ENCODE results near the gene CCL1. TPM values are rescaled to one million over a fixed set of nuclear protein-coding genes. Genes with fewer than 3 reads are reported as not detected.
"Not testable (repeated sequence)": the region's sequence is repeated elsewhere in the genome, so short reads cannot be mapped to it uniquely, and the experiment has no call there.

Gene CCL1
- total RNA-seq, 1 donor from 2014 or later, result not detected

DNA sequence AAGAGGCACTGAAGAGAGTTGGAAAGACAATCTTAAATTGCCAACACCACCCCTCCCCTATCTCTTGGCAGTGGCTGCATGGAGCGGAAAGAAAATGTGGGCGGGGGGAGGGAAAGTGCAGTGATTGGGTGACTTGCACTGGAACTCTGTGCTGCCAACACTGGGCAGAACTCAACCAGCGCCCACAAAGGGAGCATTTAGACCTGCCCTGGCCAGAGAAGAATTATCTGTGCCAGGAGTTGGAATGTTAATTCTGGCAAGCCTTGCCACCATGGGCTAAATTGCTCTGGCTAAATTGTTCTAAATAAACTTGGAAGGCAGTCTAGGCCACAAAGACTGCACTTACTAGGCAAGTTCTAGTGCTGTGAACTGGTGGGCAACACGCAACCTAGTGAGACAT lies 13.3 kb downstream of the CCL1 start:
- no peak for DNase-seq (ENCODE audit: extremely low spot score, unreplicated experiment)
- TF ChIP-seq, protein P1, sequence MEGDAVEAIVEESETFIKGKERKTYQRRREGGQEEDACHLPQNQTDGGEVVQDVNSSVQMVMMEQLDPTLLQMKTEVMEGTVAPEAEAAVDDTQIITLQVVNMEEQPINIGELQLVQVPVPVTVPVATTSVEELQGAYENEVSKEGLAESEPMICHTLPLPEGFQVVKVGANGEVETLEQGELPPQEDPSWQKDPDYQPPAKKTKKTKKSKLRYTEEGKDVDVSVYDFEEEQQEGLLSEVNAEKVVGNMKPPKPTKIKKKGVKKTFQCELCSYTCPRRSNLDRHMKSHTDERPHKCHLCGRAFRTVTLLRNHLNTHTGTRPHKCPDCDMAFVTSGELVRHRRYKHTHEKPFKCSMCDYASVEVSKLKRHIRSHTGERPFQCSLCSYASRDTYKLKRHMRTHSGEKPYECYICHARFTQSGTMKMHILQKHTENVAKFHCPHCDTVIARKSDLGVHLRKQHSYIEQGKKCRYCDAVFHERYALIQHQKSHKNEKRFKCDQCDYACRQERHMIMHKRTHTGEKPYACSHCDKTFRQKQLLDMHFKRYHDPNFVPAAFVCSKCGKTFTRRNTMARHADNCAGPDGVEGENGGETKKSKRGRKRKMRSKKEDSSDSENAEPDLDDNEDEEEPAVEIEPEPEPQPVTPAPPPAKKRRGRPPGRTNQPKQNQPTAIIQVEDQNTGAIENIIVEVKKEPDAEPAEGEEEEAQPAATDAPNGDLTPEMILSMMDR (conservative IDR thresholded peaks at IDR 0.05), result no peak
- H3K36me3 Mint-ChIP-seq, result no peaks in the 10 kb centered on the region
- no peak overlapping the region for H3K27ac Mint-ChIP-seq
- H3K9me3 Mint-ChIP-seq, result no peaks in the 10 kb centered on the region
- H3K4me1 Mint-ChIP-seq (ENCODE audit: unreplicated experiment), result no peaks in the 10 kb centered on the region
- H3K27me3 Mint-ChIP-seq, result peaks cover 35% of the 10 kb centered on the region
- H3K4me3 Mint-ChIP-seq, result no peak overlapping the region

DNA sequence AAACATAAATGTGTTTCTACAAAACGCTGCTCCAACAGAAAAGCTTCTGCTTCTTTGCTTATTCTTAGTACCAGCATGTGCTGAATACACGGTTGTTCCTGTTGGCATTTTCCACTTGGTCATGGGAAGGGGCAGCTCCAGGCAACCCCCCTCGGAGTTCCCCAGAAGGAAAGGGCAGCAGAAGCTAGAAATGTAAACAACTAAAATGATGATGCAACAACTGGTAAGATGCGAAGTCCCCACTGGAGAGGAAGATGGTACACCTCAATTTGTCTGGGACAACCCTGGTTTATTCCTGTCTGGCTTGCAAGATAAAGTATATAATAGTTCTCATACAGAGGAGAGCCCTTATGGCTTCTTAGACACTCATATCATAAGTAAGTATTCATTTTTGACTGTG lies 16.0 kb downstream of the CCL1 start:
- DNase-seq (ENCODE audit: extremely low spot score, unreplicated experiment), result no peak
- Mint-ChIP-seq H3K4me3 (no peak overlapping the region), H3K27ac (no peak overlapping the region), H3K9me3 (no peaks in the 10 kb centered on the region), H3K4me1 (ENCODE audit: unreplicated experiment) (no peaks in the 10 kb centered on the region), H3K36me3 (no peaks in the 10 kb centered on the region), H3K27me3 (peaks cover 22% of the 10 kb centered on the region)
- TF ChIP-seq, protein P1 (conservative IDR thresholded peaks at IDR 0.05), result no peak

- Mint-ChIP-seq H3K27me3 (peaks cover 10% of the 10 kb centered on the region), H3K27ac (no peak overlapping the region)
These were observed 21.1 kb downstream of the CCL1 start for GRCh38 chr17:34341916-34342315.

DNA sequence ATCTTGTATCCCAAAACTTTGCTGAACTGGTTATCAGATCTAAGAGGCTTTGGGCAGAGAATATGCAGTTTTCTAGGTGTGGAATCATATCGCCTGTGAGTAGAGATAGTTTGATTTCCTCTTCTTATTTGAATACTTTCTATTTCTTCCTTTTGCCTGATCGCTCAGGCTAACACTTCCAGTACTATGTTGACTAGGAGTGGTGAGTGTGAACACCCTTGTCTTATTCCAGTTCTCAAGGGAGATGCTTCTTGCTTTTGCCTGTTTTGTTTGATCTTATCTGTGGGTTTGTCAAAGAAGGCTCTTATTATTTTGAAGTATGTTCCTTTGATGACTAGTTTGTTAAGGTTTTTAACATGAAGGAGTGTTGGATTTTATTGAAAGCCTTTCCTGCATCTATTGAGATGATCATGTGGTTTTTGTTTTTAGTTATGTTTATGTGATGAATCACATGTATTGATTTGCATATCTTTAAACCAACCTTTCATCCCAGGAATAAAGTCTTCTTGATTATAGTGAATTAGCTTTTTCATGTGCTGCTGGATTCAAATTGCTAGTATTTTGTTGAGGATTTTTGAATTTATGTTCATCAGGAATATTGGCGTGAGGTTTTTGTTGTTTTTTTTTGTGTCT lies 23.8 kb downstream of the CCL1 start:
- TF ChIP-seq, protein P1 (conservative IDR thresholded peaks at IDR 0.05), result no peak
- Mint-ChIP-seq H3K9me3 (no peaks in the 10 kb centered on the region), H3K36me3 (no peaks in the 10 kb centered on the region), H3K27me3 (peaks cover 13% of the 10 kb centered on the region), H3K4me3 (no peak overlapping the region), H3K27ac (no peak overlapping the region), H3K4me1 (ENCODE audit: unreplicated experiment) (no peaks in the 10 kb centered on the region)
- no peak for DNase-seq (ENCODE audit: extremely low spot score, unreplicated experiment)

More at GRCh38 chr17:34341916-34342315, 21.1 kb downstream of the CCL1 start:
- Mint-ChIP-seq H3K36me3 (no peaks in the 10 kb centered on the region), H3K9me3 (no peaks in the 10 kb centered on the region), H3K4me3 (no peak overlapping the region), H3K4me1 (ENCODE audit: unreplicated experiment) (no peaks in the 10 kb centered on the region)
- no peak for DNase-seq (ENCODE audit: extremely low spot score, unreplicated experiment)
- TF ChIP-seq, protein P1 (conservative IDR thresholded peaks at IDR 0.05), result no peak

- TF ChIP-seq, protein P1 (conservative IDR thresholded peaks at IDR 0.05), result no peak
- Mint-ChIP-seq H3K27me3 (peaks cover 15% of the 10 kb centered on the region), H3K36me3 (no peaks in the 10 kb centered on the region), H3K4me1 (ENCODE audit: unreplicated experiment) (no peaks in the 10 kb centered on the region), H3K27ac (no peak overlapping the region), H3K9me3 (no peaks in the 10 kb centered on the region), H3K4me3 (no peak overlapping the region)
- DNase-seq (ENCODE audit: extremely low spot score, unreplicated experiment), result no peak
These were observed 25.3 kb downstream of the CCL1 start for GRCh38 chr17:34337701-34338100.

DNA sequence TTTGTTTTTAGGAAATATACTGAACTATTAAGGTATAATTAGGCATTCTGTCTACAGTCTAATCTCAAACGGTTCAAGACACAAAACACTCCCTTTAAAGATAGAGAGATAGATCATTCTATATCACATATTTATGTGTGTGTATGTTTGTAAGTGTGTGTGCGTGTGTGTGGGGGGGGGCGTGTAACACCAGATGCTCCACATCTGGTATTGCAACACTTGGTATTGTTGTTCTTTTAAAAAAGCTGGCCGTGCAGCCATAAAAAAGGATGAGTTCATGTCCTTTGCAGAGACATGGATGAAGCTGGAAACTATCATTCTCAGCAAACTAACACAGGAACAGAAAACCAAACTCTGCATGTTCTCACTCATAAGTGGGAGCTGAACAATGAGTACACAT lies 35.5 kb downstream of the CCL1 start:
- DNase-seq (ENCODE audit: extremely low spot score, unreplicated experiment); H3K27ac Mint-ChIP-seq; H3K9me3 Mint-ChIP-seq; H3K4me1 Mint-ChIP-seq (ENCODE audit: unreplicated experiment); H3K27me3 Mint-ChIP-seq; H3K4me3 Mint-ChIP-seq; H3K36me3 Mint-ChIP-seq: not testable (repeated sequence)
